Measurements from ENCODE around the gene STBD1.

STBD1 gene

DNA sequence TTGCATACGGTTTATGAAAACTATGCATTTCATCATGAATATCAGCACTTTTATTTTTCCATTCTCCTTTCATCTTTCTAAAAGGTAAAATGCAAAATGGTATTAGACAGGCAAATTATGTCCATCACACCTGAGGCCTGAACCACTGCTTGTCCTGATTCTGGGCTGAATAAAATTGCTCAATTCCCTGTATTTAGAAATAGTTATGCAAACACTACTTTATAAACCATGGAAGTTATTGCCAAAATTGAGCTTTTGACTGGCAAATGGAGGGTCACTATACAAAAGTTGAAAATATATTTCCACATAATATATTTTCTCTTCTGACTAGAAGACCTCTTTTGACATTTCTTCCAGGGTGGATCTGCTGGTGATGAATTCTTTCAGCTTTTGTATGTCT, 34.0 kb upstream of the STBD1 start:
- TF ChIP-seq POLR2A (IDR thresholded peaks at IDR 0.05; ENCODE audit: extremely low read depth, insufficient read length) (no peak), MYC (IDR thresholded peaks at IDR 0.05; ENCODE audit: low read depth, low read length) (no peak)
- TF ChIP-seq, protein P1, sequence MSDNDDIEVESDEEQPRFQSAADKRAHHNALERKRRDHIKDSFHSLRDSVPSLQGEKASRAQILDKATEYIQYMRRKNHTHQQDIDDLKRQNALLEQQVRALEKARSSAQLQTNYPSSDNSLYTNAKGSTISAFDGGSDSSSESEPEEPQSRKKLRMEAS (IDR thresholded peaks at IDR 0.05; ENCODE audit: low read depth, low read length): no peak
- TF ChIP-seq, protein P2, sequence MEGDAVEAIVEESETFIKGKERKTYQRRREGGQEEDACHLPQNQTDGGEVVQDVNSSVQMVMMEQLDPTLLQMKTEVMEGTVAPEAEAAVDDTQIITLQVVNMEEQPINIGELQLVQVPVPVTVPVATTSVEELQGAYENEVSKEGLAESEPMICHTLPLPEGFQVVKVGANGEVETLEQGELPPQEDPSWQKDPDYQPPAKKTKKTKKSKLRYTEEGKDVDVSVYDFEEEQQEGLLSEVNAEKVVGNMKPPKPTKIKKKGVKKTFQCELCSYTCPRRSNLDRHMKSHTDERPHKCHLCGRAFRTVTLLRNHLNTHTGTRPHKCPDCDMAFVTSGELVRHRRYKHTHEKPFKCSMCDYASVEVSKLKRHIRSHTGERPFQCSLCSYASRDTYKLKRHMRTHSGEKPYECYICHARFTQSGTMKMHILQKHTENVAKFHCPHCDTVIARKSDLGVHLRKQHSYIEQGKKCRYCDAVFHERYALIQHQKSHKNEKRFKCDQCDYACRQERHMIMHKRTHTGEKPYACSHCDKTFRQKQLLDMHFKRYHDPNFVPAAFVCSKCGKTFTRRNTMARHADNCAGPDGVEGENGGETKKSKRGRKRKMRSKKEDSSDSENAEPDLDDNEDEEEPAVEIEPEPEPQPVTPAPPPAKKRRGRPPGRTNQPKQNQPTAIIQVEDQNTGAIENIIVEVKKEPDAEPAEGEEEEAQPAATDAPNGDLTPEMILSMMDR (IDR thresholded peaks at IDR 0.05; ENCODE audit: low read depth, low read length): no peak
- H3K4me3 ChIP-seq (ENCODE audit: low read depth, low read length): no peak overlapping the region
- DNase-seq (ENCODE audit: low read depth): no peak

DNA sequence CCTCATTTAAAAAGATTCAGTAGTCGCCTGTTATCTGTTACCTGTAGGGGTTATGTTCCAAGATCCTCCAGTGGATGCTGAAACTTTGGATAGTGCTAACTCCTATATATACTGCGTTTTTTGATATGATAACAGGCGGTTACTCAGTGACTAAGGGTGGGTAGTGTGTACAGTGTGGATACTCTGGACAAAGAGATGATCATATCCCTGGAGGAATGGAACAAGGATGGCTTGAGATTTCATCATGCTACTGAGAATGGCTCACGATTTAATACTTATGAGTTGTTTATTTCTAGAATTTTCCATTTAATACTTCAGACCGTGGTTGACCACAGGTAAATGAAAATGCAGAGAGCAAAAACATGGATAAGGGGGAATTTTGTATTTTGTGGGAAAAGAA, 33.5 kb upstream of the STBD1 start:
- H3K4me3 ChIP-seq (ENCODE audit: low read depth, low read length): no peak overlapping the region
- TF ChIP-seq MYC (IDR thresholded peaks at IDR 0.05; ENCODE audit: low read depth, low read length) (no peak), POLR2A (IDR thresholded peaks at IDR 0.05; ENCODE audit: extremely low read depth, insufficient read length) (no peak)
- TF ChIP-seq, protein P2 (IDR thresholded peaks at IDR 0.05; ENCODE audit: low read depth, low read length): no peak
- TF ChIP-seq, protein P1 (IDR thresholded peaks at IDR 0.05; ENCODE audit: low read depth, low read length): no peak
- no peak for DNase-seq (ENCODE audit: low read depth)

DNA sequence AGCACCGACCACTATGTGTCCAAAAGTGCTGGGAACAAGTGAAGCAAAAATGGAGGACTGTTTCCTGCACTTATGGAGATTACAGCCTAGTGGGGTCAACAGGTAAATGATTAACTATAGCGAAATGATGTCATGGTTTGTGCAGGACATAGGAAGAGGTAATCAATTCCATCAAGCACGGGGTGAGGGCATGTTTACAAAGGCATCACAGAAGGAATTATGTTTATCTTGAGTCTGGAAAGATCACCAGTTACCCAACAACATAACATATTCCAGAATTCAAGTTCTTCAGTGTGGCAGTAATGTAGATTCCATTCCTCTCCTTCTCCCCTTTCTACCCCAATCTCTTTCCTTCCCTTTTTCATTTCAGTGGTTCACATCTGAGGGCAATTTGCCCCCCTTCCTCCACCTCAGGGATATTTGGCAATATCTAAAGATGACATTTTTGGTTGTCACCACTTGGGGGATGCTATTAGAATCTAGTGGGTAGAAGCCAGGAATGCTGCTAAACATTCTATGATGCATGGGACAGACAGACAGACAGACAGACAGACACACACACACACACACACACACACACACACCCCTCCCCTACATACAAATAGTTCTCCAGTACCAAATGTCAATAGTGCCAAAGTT, 30.9 kb upstream of the STBD1 start:
- no peak overlapping the region for H3K4me3 ChIP-seq (ENCODE audit: low read depth, low read length)
- peak; percentile 59 for DNase-seq (ENCODE audit: low read depth)
- TF ChIP-seq, protein P1 (IDR thresholded peaks at IDR 0.05; ENCODE audit: low read depth, low read length): no peak
- no peak for TF ChIP-seq MYC (IDR thresholded peaks at IDR 0.05; ENCODE audit: low read depth, low read length)
- TF ChIP-seq, protein P2 (IDR thresholded peaks at IDR 0.05; ENCODE audit: low read depth, low read length): no peak
- TF ChIP-seq POLR2A (IDR thresholded peaks at IDR 0.05; ENCODE audit: extremely low read depth, insufficient read length): no peak

DNA sequence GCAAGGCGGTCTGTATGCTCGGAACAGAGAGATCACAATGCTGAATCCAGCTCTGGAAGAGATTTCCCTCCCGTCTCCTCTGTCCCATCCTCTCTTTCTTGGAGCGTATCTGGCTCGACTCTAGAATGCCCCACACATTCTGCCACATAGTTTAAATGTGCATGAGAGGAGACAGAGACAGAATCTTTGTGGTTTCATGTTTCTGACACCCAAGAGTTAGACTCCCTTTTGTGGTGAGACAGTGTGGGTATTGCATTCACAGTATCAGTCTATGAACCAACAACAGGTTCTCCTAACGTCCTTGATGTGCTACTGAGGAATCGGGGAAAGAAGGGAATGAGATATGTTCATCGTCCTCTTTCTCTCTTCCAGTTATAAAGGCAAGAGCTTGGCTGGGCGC, 29.7 kb upstream of the STBD1 start:
- no peak overlapping the region for H3K4me3 ChIP-seq (ENCODE audit: low read depth, low read length)
- TF ChIP-seq POLR2A (IDR thresholded peaks at IDR 0.05; ENCODE audit: extremely low read depth, insufficient read length) (no peak), MYC (IDR thresholded peaks at IDR 0.05; ENCODE audit: low read depth, low read length) (no peak)
- TF ChIP-seq, protein P1 (IDR thresholded peaks at IDR 0.05; ENCODE audit: low read depth, low read length): no peak
- TF ChIP-seq, protein P2 (IDR thresholded peaks at IDR 0.05; ENCODE audit: low read depth, low read length): no peak
- DNase-seq (ENCODE audit: low read depth): peak; percentile 83

DNA sequence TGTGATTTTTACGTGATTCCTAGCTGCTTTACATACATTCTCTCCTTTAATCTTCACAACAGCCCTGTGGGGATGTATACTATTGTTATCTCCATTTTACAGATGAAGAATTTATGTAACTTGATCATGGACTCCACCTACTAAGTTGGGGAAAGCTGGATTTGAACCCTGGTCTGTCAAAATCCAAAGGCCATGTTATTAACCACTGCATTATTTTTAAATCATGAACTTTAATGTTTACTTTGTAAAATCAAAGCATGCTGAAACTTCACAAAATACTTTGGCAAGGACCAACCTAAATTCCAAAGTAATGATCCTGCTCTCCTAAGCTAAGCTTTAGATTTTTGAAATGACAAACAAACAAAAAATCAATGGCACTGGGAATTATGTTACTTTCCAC, 28.9 kb upstream of the STBD1 start:
- no peak for TF ChIP-seq POLR2A (IDR thresholded peaks at IDR 0.05; ENCODE audit: extremely low read depth, insufficient read length)
- TF ChIP-seq, protein P2 (IDR thresholded peaks at IDR 0.05; ENCODE audit: low read depth, low read length): no peak
- TF ChIP-seq, protein P1 (IDR thresholded peaks at IDR 0.05; ENCODE audit: low read depth, low read length): no peak
- no peak for TF ChIP-seq MYC (IDR thresholded peaks at IDR 0.05; ENCODE audit: low read depth, low read length)
- no peak overlapping the region for H3K4me3 ChIP-seq (ENCODE audit: low read depth, low read length)
- DNase-seq (ENCODE audit: low read depth): no peak

Data from NB4 (cell line).